GM19397 (cell line): Measurements from ENCODE around the gene KRTAP4-6.
"Not testable (repeated sequence)": the region's sequence is repeated elsewhere in the genome, so short reads cannot be mapped to it uniquely, and the experiment has no call there.

Source experiments
- ATAC-seq: cut with Tn5 transposase; IDR thresholded peaks from one replicate; pipeline ENCODE4 v1.9.1; 2021; ENCODE audit warnings: mild to moderate bottlenecking, moderate library complexity; ENCODE audit not compliant: unreplicated experiment

KRTAP4-6 gene

DNA sequence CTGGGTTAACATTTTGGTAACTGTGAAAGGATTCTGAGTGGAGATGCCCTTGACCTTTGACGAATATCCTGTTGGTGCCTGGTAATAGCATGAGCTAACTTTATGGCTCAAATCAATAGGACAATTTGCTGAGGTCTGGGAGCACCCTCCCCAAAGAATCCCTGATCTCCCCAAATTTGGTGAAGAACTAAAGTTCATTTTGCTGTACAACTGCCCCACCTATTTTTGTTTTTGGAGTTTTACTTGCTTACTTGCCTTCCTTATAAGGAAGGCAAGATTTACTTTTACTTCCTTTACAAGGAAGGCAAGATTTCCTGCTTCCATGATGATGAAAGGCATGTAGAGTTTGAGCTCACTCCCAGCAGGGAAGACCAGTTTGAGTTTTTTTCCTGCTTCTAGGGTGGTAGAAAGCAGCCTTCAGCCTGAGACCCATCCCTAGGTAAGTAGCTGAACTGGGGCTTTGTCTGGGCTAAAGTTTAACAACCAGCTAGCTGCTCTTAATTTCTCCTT, 32.3 kb downstream of the KRTAP4-6 start:
- no peak for ATAC-seq

DNA sequence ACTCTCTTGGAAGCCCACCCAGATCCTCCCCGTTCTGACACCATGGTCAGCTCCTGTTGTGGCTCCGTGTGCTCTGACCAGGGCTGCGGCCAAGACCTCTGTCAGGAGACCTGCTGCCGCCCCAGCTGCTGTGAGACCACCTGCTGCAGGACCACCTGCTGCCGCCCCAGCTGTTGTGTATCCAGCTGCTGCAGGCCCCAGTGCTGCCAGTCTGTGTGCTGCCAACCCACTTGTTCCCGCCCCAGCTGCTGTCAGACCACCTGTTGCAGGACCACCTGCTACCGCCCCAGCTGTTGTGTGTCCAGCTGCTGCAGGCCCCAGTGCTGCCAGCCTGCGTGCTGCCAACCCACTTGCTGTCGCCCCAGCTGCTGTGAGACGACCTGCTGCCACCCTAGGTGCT, 35.0 kb downstream of the KRTAP4-6 start, which contains the start of gene KRTAP4-9:
Gene KRTAP4-9, plus strand, starts transcription at position 43 of the 400 bp plus-strand sequence. Its CDS starts 0 bp downstream, at position 43.
- ATAC-seq = not testable (repeated sequence)

DNA sequence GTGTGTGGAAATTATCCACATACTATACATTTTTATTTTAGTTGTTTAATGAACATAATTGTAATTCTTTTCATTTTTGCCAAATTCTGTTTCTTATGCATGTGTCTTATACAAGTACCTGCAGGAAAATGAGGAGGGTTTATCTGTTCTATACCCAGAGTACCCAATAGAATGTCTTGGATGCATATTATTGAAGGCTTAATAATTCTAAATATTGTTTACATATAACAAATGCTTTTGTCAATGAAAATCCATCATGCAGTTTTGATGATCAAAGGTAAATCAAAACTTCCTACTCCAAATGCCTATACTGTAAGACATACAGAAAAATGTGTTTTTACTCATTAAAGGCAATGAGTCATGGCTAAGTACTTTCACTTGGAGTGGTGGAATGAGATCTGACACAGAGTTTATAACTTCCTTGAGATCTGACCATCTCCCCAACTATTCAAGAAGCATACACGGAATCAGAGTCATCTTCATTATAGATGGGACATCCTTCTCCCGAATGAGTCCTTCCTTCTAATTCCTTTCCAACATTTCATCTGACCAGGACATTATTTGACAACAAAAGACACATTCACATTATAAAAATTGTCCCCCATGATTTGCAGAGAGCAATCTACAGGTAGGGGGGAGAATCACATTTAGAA, 35.8 kb downstream of the KRTAP4-6 start:
- not testable (repeated sequence) for ATAC-seq

DNA sequence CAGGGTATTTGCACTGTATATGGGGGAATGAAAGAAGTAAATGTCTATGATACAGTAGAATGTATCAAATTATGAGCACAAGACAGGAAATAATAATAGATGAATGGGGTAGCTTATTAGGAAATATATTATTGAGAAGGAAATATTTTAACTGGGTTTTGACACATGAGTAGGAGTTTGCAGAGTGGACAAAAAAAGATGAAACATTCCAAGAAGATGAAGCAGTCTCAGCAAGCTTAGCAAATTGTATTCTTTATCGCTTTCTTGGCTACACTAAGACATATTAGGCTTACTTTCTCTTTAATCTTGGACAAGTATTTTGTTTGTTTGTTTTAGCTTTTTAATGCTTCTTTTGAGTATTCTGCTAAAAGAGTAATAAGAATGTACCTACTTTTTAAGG, 36.4 kb downstream of the KRTAP4-6 start:
- no peak for ATAC-seq

DNA sequence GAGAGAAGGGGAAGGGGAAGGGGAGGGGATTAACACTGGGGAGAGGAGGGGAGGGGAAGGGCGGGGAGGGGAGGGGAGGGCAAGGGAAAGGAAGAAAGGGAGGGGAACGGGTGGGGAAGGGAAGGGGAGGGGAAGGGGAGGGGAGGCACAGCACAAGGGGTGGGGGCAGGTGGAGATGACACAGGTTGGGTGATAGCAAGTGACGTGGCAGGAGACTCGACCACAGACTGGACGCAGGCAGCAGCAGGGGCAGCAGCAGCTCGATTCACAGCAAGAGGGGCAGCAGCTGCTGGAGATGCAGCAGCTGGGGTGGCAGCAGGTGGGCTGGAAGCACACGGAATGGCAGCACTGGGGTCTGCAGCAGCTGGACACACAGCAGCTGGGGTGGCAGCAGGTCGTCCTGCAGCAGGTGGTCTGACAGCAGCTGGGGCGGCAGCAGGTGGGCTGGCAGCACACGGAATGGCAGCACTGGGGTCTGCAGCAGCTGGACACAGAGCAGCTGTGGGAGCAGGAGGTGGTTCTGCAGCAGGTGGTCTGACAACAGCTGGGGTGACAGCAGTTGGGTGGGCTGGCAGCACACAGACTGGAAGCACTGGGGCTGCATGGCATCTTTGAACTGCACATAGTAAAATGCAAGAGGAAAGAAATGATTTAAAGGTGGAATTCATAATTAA, 38.6 kb downstream of the KRTAP4-6 start, which contains the start of gene KRTAP4-16:
Gene KRTAP4-16, minus strand, starts transcription at position 624 of the 674 bp plus-strand sequence. Its CDS starts 0 bp downstream, at position 624.
- no peak for ATAC-seq

DNA sequence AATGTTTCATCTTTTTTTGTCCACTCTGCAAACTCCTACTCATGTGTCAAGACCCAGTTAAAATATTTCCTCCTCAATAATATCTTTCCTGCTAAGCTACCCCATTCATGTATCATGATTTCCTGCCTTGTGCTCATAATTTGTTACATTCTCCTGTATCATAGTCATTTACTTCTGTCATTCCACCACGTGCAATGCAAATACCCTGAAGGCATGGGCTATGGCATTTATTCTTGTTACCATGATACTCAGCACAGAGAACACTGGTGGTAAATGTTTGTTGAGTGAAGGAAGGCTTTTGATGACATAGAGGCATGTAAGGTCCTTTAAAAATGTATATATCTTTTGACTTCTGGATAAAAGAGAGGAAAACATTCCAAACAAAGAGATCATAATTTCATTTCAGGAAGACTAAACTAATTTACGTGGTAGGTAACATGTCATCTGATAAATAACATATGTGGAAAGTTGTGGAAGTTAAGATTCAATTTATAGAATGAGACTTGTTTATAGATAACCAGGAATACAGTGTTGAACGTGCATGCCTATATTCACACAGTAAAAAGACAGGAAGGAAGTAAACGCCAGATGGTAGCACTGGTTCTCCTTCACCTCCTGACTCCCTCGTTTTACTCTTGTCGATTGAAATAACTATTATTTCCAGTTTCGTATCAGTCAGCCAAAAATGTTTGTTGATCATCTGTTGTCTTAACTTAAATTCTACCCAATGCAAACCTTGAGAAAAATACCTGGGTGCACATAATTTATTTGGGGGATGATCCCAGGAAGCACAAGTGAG, 40.5 kb downstream of the KRTAP4-6 start:
- ATAC-seq = not testable (repeated sequence)

DNA sequence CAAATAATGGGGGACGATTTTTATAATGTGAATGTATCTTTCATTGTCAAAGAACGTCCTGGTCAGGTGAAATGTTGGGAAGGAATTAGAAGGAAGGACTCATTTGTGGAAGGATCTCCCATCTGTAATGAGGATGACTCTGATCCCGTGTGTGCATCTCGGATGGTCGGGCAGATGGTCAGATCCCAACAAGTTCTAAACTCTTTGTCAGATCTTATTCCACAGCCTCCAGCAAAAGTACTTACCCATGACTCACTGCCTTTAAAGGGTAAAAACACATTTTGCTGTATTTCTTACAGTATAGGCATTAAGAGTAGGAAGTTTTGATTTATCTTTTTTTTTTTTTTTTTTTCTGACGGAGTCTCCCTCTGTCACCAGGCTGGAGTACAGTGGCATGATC, 41.9 kb downstream of the KRTAP4-6 start:
- ATAC-seq = no peak

DNA sequence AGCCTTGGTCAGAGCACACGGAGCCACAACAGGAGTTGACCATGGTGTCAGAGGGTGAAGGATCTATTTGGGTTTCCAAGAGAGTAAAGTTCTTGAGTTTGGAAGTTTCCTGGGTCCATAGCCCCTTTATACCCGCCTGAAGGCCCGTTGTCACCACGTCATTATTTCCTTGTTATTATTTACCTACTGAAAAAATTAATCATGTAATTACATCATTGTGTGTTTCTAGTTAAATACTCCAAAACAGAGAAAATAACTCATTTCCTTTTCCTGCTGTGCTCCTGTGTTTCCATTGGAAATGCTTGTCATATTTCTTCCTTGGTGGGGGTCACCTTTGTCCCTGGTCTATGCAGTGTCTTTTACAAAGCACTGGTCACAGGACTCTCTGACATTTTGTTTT, 42.3 kb downstream of the KRTAP4-6 start, which contains the start of gene KRTAP4-8:
Gene KRTAP4-8, minus strand, starts transcription at position 101 of the 400 bp plus-strand sequence. Its CDS starts 58 bp downstream, at position 43.
- no peak for ATAC-seq

DNA sequence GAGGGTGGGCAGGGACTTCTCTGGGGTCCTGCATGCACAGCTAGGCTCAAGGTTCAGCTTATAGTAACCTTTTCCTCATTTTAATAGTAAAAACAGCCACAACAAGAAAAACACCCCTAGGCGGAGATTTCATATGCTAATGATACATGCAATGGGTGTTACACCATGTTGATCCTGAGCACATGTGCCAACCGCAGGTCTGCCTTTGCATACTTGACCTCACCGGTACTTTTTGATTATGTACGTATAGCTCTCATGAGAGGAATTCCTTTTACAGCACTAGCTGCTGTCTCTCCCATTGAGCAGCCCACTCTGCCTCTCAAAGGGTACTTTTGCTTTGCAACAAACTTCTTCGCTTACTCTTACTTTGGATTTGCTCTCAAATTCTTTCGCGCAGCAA, 44.3 kb downstream of the KRTAP4-6 start:
- ATAC-seq = no peak
